ENCODE data around the gene PALLD. TPM values are rescaled to one million over a fixed set of nuclear protein-coding genes. Genes with fewer than 3 reads are reported as not detected.

The PALLD gene
- total RNA-seq, 1 experiment from 2014 or later = 18.3 TPM

- TF ChIP-seq, protein P1, sequence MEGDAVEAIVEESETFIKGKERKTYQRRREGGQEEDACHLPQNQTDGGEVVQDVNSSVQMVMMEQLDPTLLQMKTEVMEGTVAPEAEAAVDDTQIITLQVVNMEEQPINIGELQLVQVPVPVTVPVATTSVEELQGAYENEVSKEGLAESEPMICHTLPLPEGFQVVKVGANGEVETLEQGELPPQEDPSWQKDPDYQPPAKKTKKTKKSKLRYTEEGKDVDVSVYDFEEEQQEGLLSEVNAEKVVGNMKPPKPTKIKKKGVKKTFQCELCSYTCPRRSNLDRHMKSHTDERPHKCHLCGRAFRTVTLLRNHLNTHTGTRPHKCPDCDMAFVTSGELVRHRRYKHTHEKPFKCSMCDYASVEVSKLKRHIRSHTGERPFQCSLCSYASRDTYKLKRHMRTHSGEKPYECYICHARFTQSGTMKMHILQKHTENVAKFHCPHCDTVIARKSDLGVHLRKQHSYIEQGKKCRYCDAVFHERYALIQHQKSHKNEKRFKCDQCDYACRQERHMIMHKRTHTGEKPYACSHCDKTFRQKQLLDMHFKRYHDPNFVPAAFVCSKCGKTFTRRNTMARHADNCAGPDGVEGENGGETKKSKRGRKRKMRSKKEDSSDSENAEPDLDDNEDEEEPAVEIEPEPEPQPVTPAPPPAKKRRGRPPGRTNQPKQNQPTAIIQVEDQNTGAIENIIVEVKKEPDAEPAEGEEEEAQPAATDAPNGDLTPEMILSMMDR (conservative IDR thresholded peaks at IDR 0.05) = no peak
- no peak overlapping the region for H3K27ac ChIP-seq (ENCODE audit: insufficient read length, low read depth, low read length)
These were observed 294.5 kb downstream of the PALLD start for GRCh38 chr4:168791376-168791775.

More at GRCh38 chr4:168791376-168791775, 294.5 kb downstream of the PALLD start:
- Mint-ChIP-seq H3K36me3 (ENCODE audit: insufficient read depth in 1 of 3, low read depth in 3 of 3) (no peaks in the 10 kb centered on the region; a peak in 1 of 7 replicates), H3K27ac (peak overlapping the region in 1 of 3 experiments; percentile 61; a peak in 2 of 7 replicates), H3K4me3 (no peak overlapping the region), H3K27me3 (ENCODE audit: low read depth) (no peaks in the 10 kb centered on the region), H3K9me3 (no peaks in the 10 kb centered on the region), H3K4me1 (peaks cover 15 to 18% of the 10 kb centered on the region in 2 experiments)
- no peak overlapping the region for H3K4ac ChIP-seq (ENCODE audit: low read depth, low read length)
- no peak overlapping the region for H3K23ac ChIP-seq (ENCODE audit: insufficient read length, low read depth, low read length)
- no peak overlapping the region for H2BK20ac ChIP-seq (ENCODE audit: low read depth, low read length, poor library complexity, severe bottlenecking)
- H3K9me3 ChIP-seq (ENCODE audit: control insufficient read depth, low read depth, low read length) = no peaks in the 10 kb centered on the region
- no peaks in the 10 kb centered on the region for H3K23me2 ChIP-seq (ENCODE audit: insufficient read length, low read depth, low read length, poor library complexity, severe bottlenecking)
- no CpG with 5 or more reads among the region's 5 CpGs for WGBS (ENCODE audit: extremely low coverage, insufficient read length, low lambda C conversion rate)
- H3K56ac ChIP-seq (ENCODE audit: insufficient read length, low read depth, low read length) = no peak overlapping the region
- DNase-seq = no peak
- no peaks in the 10 kb centered on the region for H3K79me1 ChIP-seq (ENCODE audit: insufficient read depth, low read depth, low read length, poor library complexity, severe bottlenecking)
- no peak overlapping the region for H3K18ac ChIP-seq (ENCODE audit: insufficient read length, low read depth, low read length)
- H2AFZ ChIP-seq (ENCODE audit: low read length) = no peak overlapping the region
- no peak overlapping the region for H2BK5ac ChIP-seq (ENCODE audit: insufficient read length, low read length)
- H4K5ac ChIP-seq (ENCODE audit: insufficient read length, low read depth, low read length) = no peak overlapping the region
- peaks cover 3% of the 10 kb centered on the region; the same call in 1 of the 2 replicates for H3K4me1 ChIP-seq (ENCODE audit: insufficient read depth, low read length)
- H3K4me2 ChIP-seq (ENCODE audit: insufficient read depth, insufficient read length, low read length) = no peak overlapping the region
- H2BK15ac ChIP-seq (ENCODE audit: low read depth, low read length) = no peak overlapping the region
- H4K91ac ChIP-seq (ENCODE audit: insufficient read length, low read depth, low read length) = no peak overlapping the region
- H3K79me2 ChIP-seq (ENCODE audit: insufficient read depth, low read length) = no peaks in the 10 kb centered on the region
- no peaks in the 10 kb centered on the region; the same call in 1 of the 2 replicates for H3K27me3 ChIP-seq (ENCODE audit: insufficient read depth, low read length)
- no peak overlapping the region for H3K9ac ChIP-seq (ENCODE audit: extremely low read depth, insufficient read length, low read length)
- H3K14ac ChIP-seq (ENCODE audit: insufficient read depth, low read length) = no peak overlapping the region
- no peak overlapping the region for H2AK5ac ChIP-seq (ENCODE audit: insufficient read length, low read length)
- H2BK12ac ChIP-seq (ENCODE audit: insufficient read length, low read depth, low read length) = no peak overlapping the region
- no peak overlapping the region for H4K8ac ChIP-seq (replicated peaks; ENCODE audit: insufficient read length, low read depth, low read length)
- H3T11ph ChIP-seq (ENCODE audit: low read length) = no peak overlapping the region
- no peak overlapping the region for H2BK120ac ChIP-seq (ENCODE audit: low read depth, low read length, poor library complexity, severe bottlenecking)
- H4K20me1 ChIP-seq (ENCODE audit: control insufficient read depth, insufficient read depth, insufficient read length) = no peaks in the 10 kb centered on the region

Data from H9 (cell line).